GM10266 (cell line): Measurements from ENCODE around the gene ATAD3A.

Experiments used
- DNase-seq: peaks from one replicate; pipeline ENCODE4 v3.0.0; 2012; ENCODE audit errors: extremely low spot score
- TF ChIP-seq, protein P1 (sequence below): IDR thresholded peaks from 2 replicates; pipeline ENCODE4 v1.5.1; 2012; ENCODE audit warnings: mild to moderate bottlenecking, low read depth; ENCODE audit not compliant: control insufficient read depth, insufficient read depth; ENCODE audit errors: missing control alignments

Gene ATAD3A

DNA sequence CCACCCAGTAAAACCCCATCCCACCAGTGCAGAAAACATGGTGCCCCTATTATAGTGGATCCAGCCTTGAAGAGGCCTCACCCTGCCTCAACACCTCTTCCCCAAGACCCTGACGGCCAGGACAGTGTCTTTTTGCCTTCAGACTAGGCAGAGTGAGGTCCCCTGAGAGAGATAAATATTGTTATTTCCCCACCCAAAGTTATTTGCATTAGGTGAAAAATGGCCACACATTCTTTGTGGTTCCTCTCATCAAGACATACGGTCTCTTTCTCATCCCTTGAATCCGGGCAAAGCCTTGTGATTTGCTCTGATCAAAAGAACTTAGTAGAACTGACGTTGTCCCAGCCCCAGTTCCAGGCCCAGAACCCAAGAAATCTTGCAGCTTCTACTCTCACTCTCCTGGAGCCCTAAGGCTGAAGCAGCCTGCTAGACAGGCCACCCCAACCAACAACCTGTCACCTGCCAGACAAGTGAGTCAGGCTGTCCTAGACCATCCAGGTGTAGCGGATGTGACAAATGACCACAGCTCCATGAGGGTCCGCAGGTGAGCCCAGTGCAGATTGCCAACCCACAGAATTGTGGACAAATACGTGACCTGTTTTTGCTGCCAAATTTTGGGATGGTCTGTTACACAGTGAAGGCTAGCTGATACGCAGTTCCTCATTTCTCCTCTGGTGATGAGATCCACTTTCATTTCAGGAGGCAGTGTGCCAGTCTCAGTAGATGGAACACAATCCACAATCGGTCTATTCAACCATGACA is 70.8 kb downstream of the ATAD3A start:
- TF ChIP-seq, protein P1, sequence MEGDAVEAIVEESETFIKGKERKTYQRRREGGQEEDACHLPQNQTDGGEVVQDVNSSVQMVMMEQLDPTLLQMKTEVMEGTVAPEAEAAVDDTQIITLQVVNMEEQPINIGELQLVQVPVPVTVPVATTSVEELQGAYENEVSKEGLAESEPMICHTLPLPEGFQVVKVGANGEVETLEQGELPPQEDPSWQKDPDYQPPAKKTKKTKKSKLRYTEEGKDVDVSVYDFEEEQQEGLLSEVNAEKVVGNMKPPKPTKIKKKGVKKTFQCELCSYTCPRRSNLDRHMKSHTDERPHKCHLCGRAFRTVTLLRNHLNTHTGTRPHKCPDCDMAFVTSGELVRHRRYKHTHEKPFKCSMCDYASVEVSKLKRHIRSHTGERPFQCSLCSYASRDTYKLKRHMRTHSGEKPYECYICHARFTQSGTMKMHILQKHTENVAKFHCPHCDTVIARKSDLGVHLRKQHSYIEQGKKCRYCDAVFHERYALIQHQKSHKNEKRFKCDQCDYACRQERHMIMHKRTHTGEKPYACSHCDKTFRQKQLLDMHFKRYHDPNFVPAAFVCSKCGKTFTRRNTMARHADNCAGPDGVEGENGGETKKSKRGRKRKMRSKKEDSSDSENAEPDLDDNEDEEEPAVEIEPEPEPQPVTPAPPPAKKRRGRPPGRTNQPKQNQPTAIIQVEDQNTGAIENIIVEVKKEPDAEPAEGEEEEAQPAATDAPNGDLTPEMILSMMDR = no peak
- no peak for DNase-seq

- TF ChIP-seq, protein P1 = no peak
- DNase-seq = no peak
These were observed 71.5 kb downstream of the ATAD3A start for GRCh38 chr1:1583347-1584010.
